Endothelial cell of umbilical vein (primary cell): Measurements from ENCODE around the gene SMAD6. TPM values are rescaled to one million over a fixed set of nuclear protein-coding genes. Genes with fewer than 3 reads are reported as not detected.

Experiments
- BruUV-seq: library from RNA; stranded (reverse); fragments of 400-500 nt; replicated peaks from 2 replicates; lab custom pipeline; 2021; lab: Mats Ljungman, UMichigan
- CTCF ChIA-PET: fragments of 300-600, 350-600 bp; sonication (Branson Sonifier 250); formaldehyde crosslinking; loops from one replicate; lab custom pipeline; 2021; ENCODE audit warnings: antibody characterized with exemption, inconsistent platforms; lab: Charles Lee
- POLR2A ChIA-PET: fragments of 300-600, 350-600 bp; sonication (Branson Sonifier 250); formaldehyde crosslinking; loops from one replicate; lab custom pipeline; 2021; ENCODE audit warnings: antibody characterized with exemption, inconsistent platforms; lab: Charles Lee
- DNase-seq: peaks from one replicate; pipeline ENCODE4 v3.0.0-alpha.2; 2011; ENCODE audit warnings: low read depth, low spot score
- FAIRE-seq: peaks from 2 replicates; lab custom pipeline; 2011; peaks lifted over from hg19 to GRCh38; lab: Jason Lieb, UNC
- H2AFZ ChIP-seq: 2 replicates; pipeline ENCODE4 v1.6.0; 2012; ENCODE audit warnings: low read depth, low read length, control low read depth, inconsistent platforms
- H3K27ac ChIP-seq: 2 replicates; pipeline ENCODE4 v1.5.1; 2011; ENCODE audit warnings: low read depth, mild to moderate bottlenecking, control low read depth, low read length, moderate library complexity; ENCODE audit not compliant: insufficient read depth
- H3K27me3 ChIP-seq, 2 experiments: 2 replicates each; pipeline versions ENCODE4 v1.6.0 to v1.6.1; 2011; ENCODE audit warnings: low read length in 2 of 2, mixed read lengths in 1 of 2; ENCODE audit not compliant: control insufficient read depth in 2 of 2, insufficient read depth in 2 of 2
- H3K36me3 ChIP-seq, 2 experiments: 2 replicates in 1 of 2; 3 replicates in 1 of 2; pipeline ENCODE4 v1.5.1; 2011; ENCODE audit warnings: low read length in 2 of 2, mild to moderate bottlenecking in 1 of 2, moderate library complexity in 1 of 2; ENCODE audit not compliant: control insufficient read depth in 2 of 2, insufficient read depth in 2 of 2; ENCODE audit errors: extremely low read depth in 1 of 2
- H3K4me1 ChIP-seq: 3 replicates; pipeline ENCODE4 v1.5.1; 2011; ENCODE audit warnings: mild to moderate bottlenecking, low read length; ENCODE audit not compliant: control insufficient read depth, insufficient read depth; ENCODE audit errors: extremely low read depth
- H3K4me2 ChIP-seq: 2 replicates; pipeline ENCODE4 v1.6.1; 2011; ENCODE audit warnings: low read length, control low read depth, mixed read lengths; ENCODE audit not compliant: insufficient read depth
- H3K4me3 ChIP-seq, 3 experiments: fragments of 200-600 bp in 1 of 3; sonication (generic), shearing (Covaris generic) in 1 of 3; replicated peaks in 1 of 3; 2 replicates each; pipeline ENCODE4 v1.5.1; 2011 to 2016; ENCODE audit warnings: control low read depth in 3 of 3, low read length in 3 of 3, mild to moderate bottlenecking in 2 of 3, inconsistent platforms in 1 of 3, low read depth in 1 of 3, moderate library complexity in 1 of 3; ENCODE audit not compliant: insufficient read depth in 1 of 3
- H3K79me2 ChIP-seq: 2 replicates; pipeline ENCODE4 v1.6.0; 2012; ENCODE audit warnings: low read length, inconsistent platforms; ENCODE audit not compliant: control insufficient read depth, insufficient read depth
- H3K9ac ChIP-seq: replicated peaks from 2 replicates; pipeline ENCODE3; 2011; ENCODE audit warnings: low read length, control low read depth; ENCODE audit not compliant: insufficient read depth; ENCODE audit errors: extremely low read depth
- H3K9me1 ChIP-seq: replicated peaks from 3 replicates; pipeline ENCODE4 v1.6.0; 2011; ENCODE audit warnings: mild to moderate bottlenecking, low read length; ENCODE audit not compliant: control insufficient read depth, insufficient read depth; ENCODE audit errors: extremely low read depth
- H3K9me3 ChIP-seq: replicated peaks from 2 replicates; pipeline ENCODE4 v1.5.1; 2012; ENCODE audit warnings: low read length, inconsistent platforms; ENCODE audit not compliant: control insufficient read depth, insufficient read depth
- H4K20me1 ChIP-seq: replicated peaks from 2 replicates; pipeline ENCODE3; 2011; ENCODE audit warnings: mild to moderate bottlenecking, low read length; ENCODE audit not compliant: control insufficient read depth, insufficient read depth; ENCODE audit errors: extremely low read depth
- CTCF ChIP-seq, 2 donors: IDR thresholded peaks; 1 replicate in 1 of 2; 2 replicates in 1 of 2; pipeline ENCODE4 v1.5.1; 2011; ENCODE audit warnings: low read length in 2 of 2, mild to moderate bottlenecking in 2 of 2, moderate library complexity in 2 of 2, control low read depth in 1 of 2, inconsistent platforms in 1 of 2, low read depth in 1 of 2; ENCODE audit not compliant: insufficient read depth in 1 of 2; ENCODE audit errors: extremely low read depth in 1 of 2
- EZH2 ChIP-seq: IDR thresholded peaks from 2 replicates; pipeline ENCODE4 v1.6.1; 2012; ENCODE audit warnings: borderline replicate concordance, low read depth, mild to moderate bottlenecking, moderate library complexity, low read length, inconsistent platforms; ENCODE audit not compliant: severe bottlenecking
- FOS ChIP-seq: IDR thresholded peaks from 2 replicates; pipeline ENCODE4 v1.6.1; 2011; ENCODE audit warnings: mild to moderate bottlenecking, low read length, moderate library complexity, borderline replicate concordance; ENCODE audit not compliant: insufficient read depth
- GATA2 ChIP-seq: IDR thresholded peaks from 2 replicates; pipeline ENCODE4 v1.7.0; 2011; ENCODE audit warnings: low read depth, mild to moderate bottlenecking, moderate library complexity, mixed read lengths, low read length; ENCODE audit not compliant: insufficient read length, insufficient read depth
- JUN ChIP-seq: IDR thresholded peaks from 2 replicates; pipeline ENCODE4 v1.6.1; 2011; ENCODE audit warnings: borderline replicate concordance, low read depth; ENCODE audit not compliant: insufficient read length, insufficient read depth
- MAX ChIP-seq: IDR thresholded peaks from 2 replicates; pipeline ENCODE4 v1.6.1; 2011; ENCODE audit not compliant: insufficient read depth, insufficient read length
- MYC ChIP-seq: IDR thresholded peaks from one replicate; pipeline ENCODE4 v1.6.1; 2011; ENCODE audit warnings: mild to moderate bottlenecking, low read depth, low read length
- POLR2A ChIP-seq: IDR thresholded peaks from 2 replicates; pipeline ENCODE4 v1.6.1; 2012; ENCODE audit warnings: low read depth, mild to moderate bottlenecking, control low read depth, low read length
- POLR2AphosphoS5 ChIP-seq: IDR thresholded peaks from 2 replicates; pipeline ENCODE4 v1.6.1; 2012; ENCODE audit warnings: low read depth, mild to moderate bottlenecking, control low read depth, low read length, moderate library complexity; ENCODE audit not compliant: insufficient read depth
- dilution Hi-C: fragments of 300-500 bp; cut with MboI; formaldehyde crosslinking; loops from one replicate; pipeline ENCODE4 v1.15.0; 2019; ENCODE audit warnings: low sequenced_read_pairs; ENCODE audit not compliant: extremely low pct_ligation_motif_present
- intact Hi-C: fragments of 100-400 bp; cut with micrococcal nuclease; formaldehyde crosslinking; loops from one replicate; pipeline ENCODE4 v1.10.0; 2022
- polyA plus RNA-seq, 4 experiments: library from polyadenylated mRNA; depleted of rRNA in 3 of 4; stranded (reverse) in 3 of 4; unstranded in 1 of 4; fragments of >200 nt; gene quantifications; 2 replicates each; pipeline versions ENCODE4 v1.2.1 to v1.2.3, GENCODE V29; 2011 to 2012; ENCODE audit warnings: missing spikeins in 1 of 4
- total RNA-seq: library from RNA; stranded (reverse); gene quantifications from 2 replicates; pipeline ENCODE4 v1.2.3, GENCODE V29; 2021

The SMAD6 gene
- total and polyA plus RNA-seq, 2 donors (not counting 3 experiments of a cell fraction or from before 2014, with no cell fraction given), result 7.3 to 12.5 TPM

GRCh38 chr15:66787489-66787871 lies 85.4 kb downstream of the SMAD6 start:
- H3K79me2 ChIP-seq, result no peaks in the 10 kb centered on the region

More at GRCh38 chr15:66787489-66787871, 85.4 kb downstream of the SMAD6 start:
- no peaks in the 10 kb centered on the region for H3K4me1 ChIP-seq
- no peak overlapping the region for H2AFZ ChIP-seq
- CTCF ChIA-PET, result interaction anchor here (8.1 kb wide), 1 partner anchor 62 kb away, joined by 223 read pairs; no protein-coding TSS in a partner anchor
- DNase-seq (no peak), FAIRE-seq (no peak)
- H3K36me3 ChIP-seq, result peaks cover 0 to 3% of the 10 kb centered on the region in 2 experiments
- H3K9me3 ChIP-seq, result no peaks in the 10 kb centered on the region
- H3K4me2 ChIP-seq, result no peak overlapping the region
- no peak overlapping the region for H3K4me3 ChIP-seq
- H3K27me3 ChIP-seq, result no peaks in the 10 kb centered on the region
- H3K27ac ChIP-seq, result no peak overlapping the region
- H3K9ac ChIP-seq, result no peak overlapping the region
- intact Hi-C loops (no loop called here), dilution Hi-C loops (no loop called here)
- BruUV-seq, result no TSS peak
- H3K9me1 ChIP-seq, result no peaks in the 10 kb centered on the region
- TF ChIP-seq MAX (no peak), EZH2 (no peak), POLR2A (no peak), FOS (no peak), JUN (no peak), MYC (no peak), POLR2AphosphoS5 (no peak), GATA2 (no peak), CTCF (IDR thresholded peaks at IDR 0.05; ENCODE audit: extremely low read depth in 1 of 2, insufficient read depth in 1 of 2, low read depth in 1 of 2, low read length in 2 of 2) (no peak)
- no peaks in the 10 kb centered on the region for H4K20me1 ChIP-seq
- POLR2A ChIA-PET, result no interaction called here
